Muscle layer of duodenum (tissue), 2 donors: ENCODE results near the gene OSBPL10.

ENCODE experiments used
- H3K27ac ChIP-seq: one replicate; pipeline ENCODE4 v1.7.0; 2013; ENCODE audit warnings: mild to moderate bottlenecking, low read length
- H3K27me3 ChIP-seq: one replicate; pipeline ENCODE4 v1.7.0; 2013; ENCODE audit warnings: low read depth, mild to moderate bottlenecking, control low read depth, low read length
- H3K36me3 ChIP-seq, 2 donors: one replicate each; pipeline ENCODE4 v1.7.0; 2013; ENCODE audit warnings: low read length in 2 of 2, control low read depth in 1 of 2, mild to moderate bottlenecking in 1 of 2; ENCODE audit not compliant: insufficient read depth in 2 of 2, control insufficient read depth in 1 of 2
- H3K4me1 ChIP-seq, 2 donors: one replicate each; pipeline ENCODE4 v1.7.0; 2013; ENCODE audit warnings: low read length in 2 of 2, mild to moderate bottlenecking in 2 of 2, control low read depth in 1 of 2, moderate library complexity in 1 of 2; ENCODE audit not compliant: insufficient read depth in 2 of 2, control insufficient read depth in 1 of 2
- H3K4me3 ChIP-seq, 2 donors: one replicate each; pipeline ENCODE4 v1.7.0; 2013; ENCODE audit warnings: low read length in 2 of 2, low read depth in 1 of 2, mild to moderate bottlenecking in 1 of 2
- H3K9me3 ChIP-seq, 2 donors: one replicate each; pipeline ENCODE4 v1.7.0; 2013; ENCODE audit warnings: low read length in 2 of 2, control low read depth in 1 of 2, mild to moderate bottlenecking in 1 of 2; ENCODE audit not compliant: control insufficient read depth in 1 of 2
- donor health status: healthy.

OSBPL10 gene

GRCh38 chr3:31808143-31808720 lies 172.8 kb downstream of the OSBPL10 start:
- H3K4me1 ChIP-seq = no peaks in the 10 kb centered on the region

GRCh38 chr3:31804251-31805051 lies 176.6 kb downstream of the OSBPL10 start:
- Histone ChIP-seq H3K4me1 (no peaks in the 10 kb centered on the region), H3K27me3 (no peaks in the 10 kb centered on the region), H3K27ac (no peak overlapping the region), H3K36me3 (no peaks in the 10 kb centered on the region), H3K9me3 (no peaks in the 10 kb centered on the region), H3K4me3 (no peak overlapping the region)

More at GRCh38 chr3:31808143-31808720, 172.8 kb downstream of the OSBPL10 start:
- H3K4me3 ChIP-seq = no peak overlapping the region
- no peaks in the 10 kb centered on the region for H3K36me3 ChIP-seq
- H3K9me3 ChIP-seq = no peaks in the 10 kb centered on the region
- no peaks in the 10 kb centered on the region for H3K27me3 ChIP-seq
- no peak overlapping the region for H3K27ac ChIP-seq

- no peaks in the 10 kb centered on the region for H3K27me3 ChIP-seq
- H3K4me3 ChIP-seq = no peak overlapping the region
- H3K36me3 ChIP-seq = no peaks in the 10 kb centered on the region
- H3K9me3 ChIP-seq = no peaks in the 10 kb centered on the region
- no peak overlapping the region for H3K27ac ChIP-seq
- no peaks in the 10 kb centered on the region for H3K4me1 ChIP-seq
Observed at GRCh38 chr3:31802981-31803740, 177.9 kb downstream of the OSBPL10 start.

GRCh38 chr3:31800436-31800835 lies 180.6 kb downstream of the OSBPL10 start:
- H3K4me1 ChIP-seq = no peaks in the 10 kb centered on the region
- no peaks in the 10 kb centered on the region for H3K36me3 ChIP-seq
- no peaks in the 10 kb centered on the region for H3K27me3 ChIP-seq
- no peak overlapping the region for H3K4me3 ChIP-seq
- H3K9me3 ChIP-seq = no peaks in the 10 kb centered on the region
- no peak overlapping the region for H3K27ac ChIP-seq

- Histone ChIP-seq H3K27ac (no peak overlapping the region), H3K27me3 (no peaks in the 10 kb centered on the region), H3K36me3 (no peaks in the 10 kb centered on the region), H3K9me3 (no peaks in the 10 kb centered on the region), H3K4me3 (no peak overlapping the region), H3K4me1 (no peaks in the 10 kb centered on the region)
Observed at GRCh38 chr3:31798840-31799239, 182.2 kb downstream of the OSBPL10 start.

- H3K4me3 ChIP-seq = no peak overlapping the region
- H3K27ac ChIP-seq = no peak overlapping the region
- H3K9me3 ChIP-seq = no peaks in the 10 kb centered on the region
- no peaks in the 10 kb centered on the region for H3K36me3 ChIP-seq
- no peaks in the 10 kb centered on the region for H3K27me3 ChIP-seq
- no peaks in the 10 kb centered on the region for H3K4me1 ChIP-seq
Observed at GRCh38 chr3:31793821-31794220, 187.2 kb downstream of the OSBPL10 start.

GRCh38 chr3:31791090-31791430 lies 190.0 kb downstream of the OSBPL10 start:
- H3K27ac ChIP-seq = no peak overlapping the region
- no peaks in the 10 kb centered on the region for H3K36me3 ChIP-seq
- no peak overlapping the region for H3K4me3 ChIP-seq
- no peaks in the 10 kb centered on the region for H3K27me3 ChIP-seq
- H3K4me1 ChIP-seq = no peaks in the 10 kb centered on the region
- no peaks in the 10 kb centered on the region for H3K9me3 ChIP-seq

- H3K9me3 ChIP-seq = no peaks in the 10 kb centered on the region
- no peaks in the 10 kb centered on the region for H3K27me3 ChIP-seq
- H3K27ac ChIP-seq = no peak overlapping the region
- H3K4me3 ChIP-seq = no peak overlapping the region
- no peaks in the 10 kb centered on the region for H3K4me1 ChIP-seq
- no peaks in the 10 kb centered on the region for H3K36me3 ChIP-seq
Observed at GRCh38 chr3:31790193-31791089, 190.6 kb downstream of the OSBPL10 start.

- no peak overlapping the region for H3K4me3 ChIP-seq
- no peaks in the 10 kb centered on the region for H3K27me3 ChIP-seq
- H3K36me3 ChIP-seq = no peaks in the 10 kb centered on the region
- H3K27ac ChIP-seq = no peak overlapping the region
- H3K4me1 ChIP-seq = no peaks in the 10 kb centered on the region
- H3K9me3 ChIP-seq = no peaks in the 10 kb centered on the region
Observed at GRCh38 chr3:31789429-31789828, 191.6 kb downstream of the OSBPL10 start.

- Histone ChIP-seq H3K9me3 (no peaks in the 10 kb centered on the region), H3K4me1 (no peaks in the 10 kb centered on the region), H3K36me3 (no peaks in the 10 kb centered on the region), H3K27me3 (no peaks in the 10 kb centered on the region), H3K27ac (no peak overlapping the region), H3K4me3 (no peak overlapping the region)
Observed at GRCh38 chr3:31785734-31786133, 195.3 kb downstream of the OSBPL10 start.

GRCh38 chr3:31785286-31785685 lies 195.8 kb downstream of the OSBPL10 start:
- Histone ChIP-seq H3K27me3 (no peaks in the 10 kb centered on the region), H3K4me1 (no peaks in the 10 kb centered on the region), H3K36me3 (no peaks in the 10 kb centered on the region), H3K27ac (no peak overlapping the region), H3K4me3 (no peak overlapping the region), H3K9me3 (no peaks in the 10 kb centered on the region)
